Neural cell (in vitro differentiated cells): Measurements from ENCODE around the gene OTOP3.

ENCODE experiments used
- EZH2 ChIP-seq: fragments of 200-600, 300-800 bp; shearing (Covaris generic), sonication (generic); IDR thresholded peaks from 2 replicates; pipeline ENCODE4 v1.6.1; 2014; ENCODE audit warnings: antibody characterized with exemption, low read length, borderline replicate concordance, mild to moderate bottlenecking; ENCODE audit not compliant: insufficient read depth, poor library complexity, severe bottlenecking
- MXI1 ChIP-seq: fragments of 450-650 bp; conservative IDR thresholded peaks from 2 replicates; pipeline ENCODE4 v1.6.1; 2014; ENCODE audit warnings: antibody characterized with exemption, mild to moderate bottlenecking; ENCODE audit not compliant: poor library complexity, severe bottlenecking
- TF ChIP-seq, protein P1 (sequence below): fragments of 450-650 bp; IDR thresholded peaks from 2 replicates; pipeline ENCODE4 v1.5.1; 2014; ENCODE audit warnings: antibody characterized with exemption, mild to moderate bottlenecking, moderate library complexity; ENCODE audit not compliant: poor library complexity, severe bottlenecking

DNA sequence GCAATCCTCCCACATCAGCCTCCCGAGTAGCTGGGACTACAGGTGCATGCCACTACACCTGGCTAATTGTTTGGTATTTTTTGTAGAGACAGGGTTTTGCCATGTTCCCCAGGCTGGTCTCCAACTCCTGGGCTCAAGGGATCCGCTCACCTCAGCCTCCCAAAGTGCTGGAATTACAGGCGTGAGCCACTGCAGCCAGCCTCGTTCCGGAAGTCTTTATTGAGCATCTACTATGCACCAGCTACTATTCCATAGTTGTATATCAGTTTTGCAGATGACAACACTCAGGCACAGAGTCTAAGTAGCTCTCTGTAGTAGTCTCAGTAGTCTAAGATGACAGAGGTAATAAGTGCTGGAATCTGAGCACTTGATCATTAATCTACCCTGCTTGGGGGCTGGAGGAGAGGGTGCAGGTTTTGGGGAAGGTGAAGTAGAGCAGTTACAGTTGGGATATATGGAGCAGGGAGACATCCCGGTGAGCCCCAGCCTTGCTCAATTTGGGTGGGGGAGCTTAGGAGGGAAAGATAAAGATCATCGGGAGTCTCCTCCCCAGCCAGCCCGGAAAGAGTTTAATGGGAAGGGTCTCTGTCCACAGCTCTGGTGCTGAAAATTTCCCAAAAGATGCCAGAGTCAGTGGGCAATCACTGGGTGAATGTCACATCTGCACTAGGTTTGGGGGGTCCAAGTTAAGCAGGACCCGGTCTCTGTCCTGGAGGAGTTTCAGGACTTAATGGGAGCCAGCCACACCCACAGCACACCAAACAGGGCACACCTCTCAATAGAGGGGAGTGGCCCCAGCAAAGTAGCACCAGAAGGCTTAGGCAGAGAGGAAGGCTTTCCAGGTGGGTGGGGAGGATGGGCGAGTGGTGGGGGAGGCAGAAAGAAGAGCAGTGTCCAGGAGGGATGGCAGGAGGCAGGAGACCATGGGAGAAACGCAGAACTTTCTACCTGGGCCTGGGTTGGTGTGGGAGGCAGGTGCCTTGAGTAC is 1.7 kb downstream of the OTOP3 start:
- no peak for TF ChIP-seq EZH2
- TF ChIP-seq MXI1 = no peak
- TF ChIP-seq, protein P1, sequence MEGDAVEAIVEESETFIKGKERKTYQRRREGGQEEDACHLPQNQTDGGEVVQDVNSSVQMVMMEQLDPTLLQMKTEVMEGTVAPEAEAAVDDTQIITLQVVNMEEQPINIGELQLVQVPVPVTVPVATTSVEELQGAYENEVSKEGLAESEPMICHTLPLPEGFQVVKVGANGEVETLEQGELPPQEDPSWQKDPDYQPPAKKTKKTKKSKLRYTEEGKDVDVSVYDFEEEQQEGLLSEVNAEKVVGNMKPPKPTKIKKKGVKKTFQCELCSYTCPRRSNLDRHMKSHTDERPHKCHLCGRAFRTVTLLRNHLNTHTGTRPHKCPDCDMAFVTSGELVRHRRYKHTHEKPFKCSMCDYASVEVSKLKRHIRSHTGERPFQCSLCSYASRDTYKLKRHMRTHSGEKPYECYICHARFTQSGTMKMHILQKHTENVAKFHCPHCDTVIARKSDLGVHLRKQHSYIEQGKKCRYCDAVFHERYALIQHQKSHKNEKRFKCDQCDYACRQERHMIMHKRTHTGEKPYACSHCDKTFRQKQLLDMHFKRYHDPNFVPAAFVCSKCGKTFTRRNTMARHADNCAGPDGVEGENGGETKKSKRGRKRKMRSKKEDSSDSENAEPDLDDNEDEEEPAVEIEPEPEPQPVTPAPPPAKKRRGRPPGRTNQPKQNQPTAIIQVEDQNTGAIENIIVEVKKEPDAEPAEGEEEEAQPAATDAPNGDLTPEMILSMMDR = no peak
